Breast epithelium (tissue), 4 donors: Measurements from ENCODE around the gene SNX20. TPM values are rescaled to one million over a fixed set of nuclear protein-coding genes. Genes with fewer than 3 reads are reported as not detected.

Experiments
- DNase-seq, 2 donors: peaks; one replicate each; pipeline ENCODE4 v3.0.0-alpha.2; 2019; ENCODE audit warnings: low spot score in 2 of 2
- H3K27ac ChIP-seq, 2 donors: fragments of 200-600 bp; sonication (generic) in 1 of 2; one replicate each; pipeline ENCODE4 v1.5.1; 2016 to 2019; ENCODE audit warnings: mild to moderate bottlenecking in 1 of 2
- H3K27me3 ChIP-seq, 2 donors: fragments of 200-600 bp; sonication (generic) in 1 of 2; one replicate each; pipeline versions ENCODE4 v1.5.1 to v1.6.0; 2017 to 2019; ENCODE audit warnings: control low read depth in 1 of 2, mild to moderate bottlenecking in 1 of 2
- H3K36me3 ChIP-seq: fragments of 200-600 bp; one replicate; pipeline ENCODE4 v1.5.1; 2019
- H3K4me1 ChIP-seq, 2 donors: fragments of 200-600 bp; sonication (generic); one replicate each; pipeline ENCODE4 v1.5.1; 2016 to 2019; ENCODE audit warnings: control low read depth in 1 of 2
- H3K4me3 ChIP-seq, 3 donors: fragments of 200-600 bp; sonication (generic); 1 replicate in 2 of 3; 2 replicates in 1 of 3; pipeline ENCODE4 v1.5.1; 2016 to 2019; ENCODE audit warnings: mild to moderate bottlenecking in 3 of 3, moderate library complexity in 2 of 3
- H3K9me3 ChIP-seq, 2 donors: fragments of 200-600 bp; sonication (generic) in 1 of 2; one replicate each; pipeline ENCODE4 v1.5.1; 2016 to 2019; ENCODE audit warnings: control low read depth in 1 of 2
- POLR2A ChIP-seq: fragments of 450-650 bp; IDR thresholded peaks from one replicate; pipeline ENCODE4 v1.6.1; 2016; ENCODE audit warnings: antibody characterized with exemption, mild to moderate bottlenecking, moderate library complexity
- POLR2AphosphoS5 ChIP-seq, 3 donors: sonication (generic); formaldehyde crosslinking; IDR thresholded peaks; one replicate each; pipeline ENCODE4 v1.6.1; 2017; ENCODE audit warnings: antibody characterized with exemption in 3 of 3
- intact Hi-C: fragments of 100-400 bp; cut with DNase I; formaldehyde crosslinking; loops from one replicate; pipeline ENCODE4 v1.15.1; 2023; ENCODE audit warnings: low total_unique reads
- total RNA-seq, 3 donors: library from RNA; depleted of rRNA; stranded (reverse); fragments of >200 nt; gene quantifications; one replicate each; pipeline ENCODE4 v1.1.0, GENCODE V29; 2016
- TF ChIP-seq, protein P1 (sequence below), 3 donors: fragments of 450-650 bp; IDR thresholded peaks; one replicate each; pipeline ENCODE4 v1.5.1; 2016 to 2017; ENCODE audit warnings: antibody characterized with exemption in 3 of 3, mild to moderate bottlenecking in 3 of 3, moderate library complexity in 3 of 3

Gene SNX20
- total RNA-seq, 3 donors from 2014 or later = 1.3 to 2.9 (median 2.7) TPM

DNA sequence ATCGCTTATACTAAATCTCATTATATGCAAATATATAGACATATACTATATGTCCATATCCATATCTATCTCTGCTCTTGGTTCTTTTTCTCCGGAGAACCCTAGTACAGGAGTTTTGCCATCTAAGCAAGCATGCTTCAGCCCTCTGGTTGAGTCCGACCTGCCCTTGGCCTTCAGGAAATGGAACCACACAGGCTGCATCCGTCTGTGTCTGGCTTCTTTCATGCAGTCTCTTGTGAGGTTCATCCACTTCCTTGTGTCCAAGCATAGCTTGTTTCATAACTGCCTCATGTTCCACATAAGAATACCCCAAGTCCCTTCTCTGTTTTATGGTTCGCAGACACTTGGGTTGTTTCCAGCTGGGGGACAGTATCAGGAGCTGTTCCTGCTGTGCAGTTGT lies 16.8 kb downstream of the SNX20 start:
- intact Hi-C loops = no loop called here

DNA sequence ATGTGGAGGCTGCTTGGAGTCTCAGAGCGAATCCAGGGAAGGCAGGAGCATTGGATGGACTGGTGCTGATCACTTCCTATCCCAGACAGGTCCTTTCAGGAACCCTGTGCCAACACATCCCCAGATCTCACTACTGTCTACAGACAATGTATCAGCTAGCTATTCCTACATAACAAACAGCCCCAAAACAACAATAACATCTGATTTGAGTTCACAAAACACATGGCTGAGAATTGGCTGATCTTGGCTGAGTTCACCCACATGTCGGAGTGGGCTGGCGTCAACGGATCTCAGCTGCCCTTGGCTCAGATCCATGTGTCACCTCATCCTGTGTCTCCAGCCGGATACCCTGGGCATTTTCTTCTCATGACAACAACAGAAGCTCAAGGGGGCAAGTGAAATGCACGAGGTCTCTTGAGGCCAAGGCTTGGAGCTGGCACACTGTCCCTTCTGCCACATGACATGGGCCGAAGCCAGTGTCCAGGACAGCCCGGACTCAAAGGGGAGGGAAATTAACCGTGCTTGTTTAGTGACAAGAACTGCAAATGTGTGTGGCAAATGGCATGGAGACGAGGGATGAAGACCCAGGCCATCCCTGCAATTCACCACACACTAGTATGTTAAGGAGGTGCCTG lies 18.7 kb downstream of the SNX20 start:
- no peaks in the 10 kb centered on the region for H3K9me3 ChIP-seq
- no peaks in the 10 kb centered on the region for H3K4me1 ChIP-seq
- DNase-seq = no peak
- H3K36me3 ChIP-seq = no peaks in the 10 kb centered on the region
- H3K4me3 ChIP-seq = no peak overlapping the region
- H3K27me3 ChIP-seq = no peaks in the 10 kb centered on the region
- no peak overlapping the region for H3K27ac ChIP-seq
- TF ChIP-seq POLR2AphosphoS5 (IDR thresholded peaks at IDR 0.05) (no peak), POLR2A (no peak)
- TF ChIP-seq, protein P1, sequence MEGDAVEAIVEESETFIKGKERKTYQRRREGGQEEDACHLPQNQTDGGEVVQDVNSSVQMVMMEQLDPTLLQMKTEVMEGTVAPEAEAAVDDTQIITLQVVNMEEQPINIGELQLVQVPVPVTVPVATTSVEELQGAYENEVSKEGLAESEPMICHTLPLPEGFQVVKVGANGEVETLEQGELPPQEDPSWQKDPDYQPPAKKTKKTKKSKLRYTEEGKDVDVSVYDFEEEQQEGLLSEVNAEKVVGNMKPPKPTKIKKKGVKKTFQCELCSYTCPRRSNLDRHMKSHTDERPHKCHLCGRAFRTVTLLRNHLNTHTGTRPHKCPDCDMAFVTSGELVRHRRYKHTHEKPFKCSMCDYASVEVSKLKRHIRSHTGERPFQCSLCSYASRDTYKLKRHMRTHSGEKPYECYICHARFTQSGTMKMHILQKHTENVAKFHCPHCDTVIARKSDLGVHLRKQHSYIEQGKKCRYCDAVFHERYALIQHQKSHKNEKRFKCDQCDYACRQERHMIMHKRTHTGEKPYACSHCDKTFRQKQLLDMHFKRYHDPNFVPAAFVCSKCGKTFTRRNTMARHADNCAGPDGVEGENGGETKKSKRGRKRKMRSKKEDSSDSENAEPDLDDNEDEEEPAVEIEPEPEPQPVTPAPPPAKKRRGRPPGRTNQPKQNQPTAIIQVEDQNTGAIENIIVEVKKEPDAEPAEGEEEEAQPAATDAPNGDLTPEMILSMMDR (IDR thresholded peaks at IDR 0.05) = no peak
- intact Hi-C loops = no loop called here

More for the DNA sequence above, 16.8 kb downstream of the SNX20 start:
- H3K9me3 ChIP-seq = no peaks in the 10 kb centered on the region
- H3K4me1 ChIP-seq = no peaks in the 10 kb centered on the region
- no peak overlapping the region for H3K4me3 ChIP-seq
- no peak overlapping the region for H3K27ac ChIP-seq
- H3K36me3 ChIP-seq = no peaks in the 10 kb centered on the region
- TF ChIP-seq, protein P1 (IDR thresholded peaks at IDR 0.05) = no peak
- no peak for TF ChIP-seq POLR2A
- TF ChIP-seq POLR2AphosphoS5 (IDR thresholded peaks at IDR 0.05) = no peak
- H3K27me3 ChIP-seq = no peaks in the 10 kb centered on the region
- no peak for DNase-seq

- Histone ChIP-seq H3K36me3 (no peaks in the 10 kb centered on the region), H3K27me3 (no peaks in the 10 kb centered on the region), H3K4me1 (no peaks in the 10 kb centered on the region), H3K27ac (no peak overlapping the region), H3K4me3 (no peak overlapping the region), H3K9me3 (no peaks in the 10 kb centered on the region)
- DNase-seq = no peak
- no peak for TF ChIP-seq POLR2AphosphoS5 (IDR thresholded peaks at IDR 0.05)
- TF ChIP-seq, protein P1 (IDR thresholded peaks at IDR 0.05) = no peak
- no peak for TF ChIP-seq POLR2A
- intact Hi-C loops = no loop called here
Measured at GRCh38 chr16:50659806-50660205, 21.3 kb downstream of the SNX20 start.

- DNase-seq = no peak
- no peaks in the 10 kb centered on the region for H3K4me1 ChIP-seq
- H3K36me3 ChIP-seq = no peaks in the 10 kb centered on the region
- no peak overlapping the region for H3K27ac ChIP-seq
- H3K27me3 ChIP-seq = no peaks in the 10 kb centered on the region
- no peak for TF ChIP-seq POLR2A
- TF ChIP-seq, protein P1 (IDR thresholded peaks at IDR 0.05) = no peak
- TF ChIP-seq POLR2AphosphoS5 (IDR thresholded peaks at IDR 0.05) = no peak
- intact Hi-C loops = no loop called here
- H3K4me3 ChIP-seq = no peak overlapping the region
- no peaks in the 10 kb centered on the region for H3K9me3 ChIP-seq
Measured at GRCh38 chr16:50657241-50657640, 23.9 kb downstream of the SNX20 start.

DNA sequence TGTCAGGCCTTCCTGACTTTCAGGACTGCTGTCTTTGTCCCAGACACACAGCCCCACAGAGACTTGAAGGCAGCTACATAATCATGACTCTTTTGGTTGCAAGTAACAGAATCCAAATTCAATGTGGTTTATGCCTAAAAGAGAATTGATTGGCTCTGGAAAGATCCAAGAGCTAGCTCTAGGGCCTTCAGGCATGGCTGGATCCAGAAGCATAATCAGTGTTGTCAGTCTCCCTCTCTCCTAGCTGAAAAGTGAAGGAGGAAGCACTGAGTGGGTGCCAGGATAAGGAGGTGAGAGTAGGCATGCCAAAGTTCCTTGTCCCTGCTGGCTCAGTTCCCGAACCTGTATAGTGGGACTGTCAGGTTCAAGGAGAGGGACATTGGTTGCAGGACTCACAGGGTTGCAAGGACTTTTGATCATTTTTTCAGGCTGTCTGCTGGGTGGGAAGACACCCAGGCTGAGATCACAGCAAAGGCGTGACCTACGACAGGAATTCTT lies 25.5 kb downstream of the SNX20 start:
- no peaks in the 10 kb centered on the region for H3K9me3 ChIP-seq
- no peaks in the 10 kb centered on the region for H3K27me3 ChIP-seq
- H3K4me1 ChIP-seq = no peaks in the 10 kb centered on the region
- no peak overlapping the region for H3K27ac ChIP-seq
- no peaks in the 10 kb centered on the region for H3K36me3 ChIP-seq
- H3K4me3 ChIP-seq = no peak overlapping the region
- no peak for DNase-seq
- intact Hi-C loops = no loop called here
- TF ChIP-seq, protein P1 (IDR thresholded peaks at IDR 0.05) = no peak
- TF ChIP-seq POLR2A = no peak
- no peak for TF ChIP-seq POLR2AphosphoS5 (IDR thresholded peaks at IDR 0.05)
